LHCN-M2 (cell line): ENCODE measurements around the gene RRAS. TPM values are rescaled to one million over a fixed set of nuclear protein-coding genes. Genes with fewer than 3 reads are reported as not detected.

ENCODE experiments used
- DNase-seq: peaks from one replicate; pipeline ENCODE4 v3.0.0-alpha.2; 2012; ENCODE audit warnings: low read depth
- total RNA-seq: library from RNA; depleted of rRNA; stranded (reverse); fragments of >200 nt; gene quantifications from 2 replicates; pipeline ENCODE4 v1.2.3, GENCODE V29; 2014; rRNA removed

RRAS gene
- total RNA-seq, 1 experiment from 2014 or later = 61.3 TPM

DNA sequence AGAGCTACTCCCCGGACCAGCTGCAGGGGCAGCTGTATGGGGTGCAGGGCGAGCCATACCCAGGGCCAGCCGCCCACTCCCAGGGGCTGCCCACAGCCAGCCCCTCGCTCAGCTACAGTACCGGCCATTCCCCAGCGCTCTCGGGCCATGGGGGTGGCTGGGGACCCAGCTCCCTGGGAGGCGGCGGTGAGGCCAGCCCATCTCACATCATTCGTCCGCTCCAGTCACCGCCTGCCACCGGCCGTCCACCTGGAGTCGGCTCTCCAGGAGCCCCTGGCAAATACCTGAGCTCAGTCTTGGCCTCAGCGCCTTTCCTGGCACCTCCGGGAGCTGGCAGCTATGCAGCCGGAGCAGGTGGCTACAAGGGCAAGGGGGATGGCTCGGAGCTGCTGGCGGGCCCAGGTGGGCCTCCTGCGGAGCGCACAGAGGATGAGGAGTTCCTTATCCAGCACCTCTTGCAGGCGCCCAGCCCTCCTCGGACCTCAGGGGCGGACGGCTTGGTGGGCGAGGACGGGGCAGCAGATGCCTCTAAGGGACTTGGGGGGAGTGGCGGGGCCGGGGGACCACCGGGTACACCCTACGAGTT lies 44.0 kb downstream of the RRAS start:
- DNase-seq = no peak

GRCh38 chr19:49594993-49595818 lies 44.7 kb downstream of the RRAS start:
- no peak for DNase-seq

- DNase-seq = no peak
Observed at GRCh38 chr19:49594157-49594992, 45.6 kb downstream of the RRAS start.

DNA sequence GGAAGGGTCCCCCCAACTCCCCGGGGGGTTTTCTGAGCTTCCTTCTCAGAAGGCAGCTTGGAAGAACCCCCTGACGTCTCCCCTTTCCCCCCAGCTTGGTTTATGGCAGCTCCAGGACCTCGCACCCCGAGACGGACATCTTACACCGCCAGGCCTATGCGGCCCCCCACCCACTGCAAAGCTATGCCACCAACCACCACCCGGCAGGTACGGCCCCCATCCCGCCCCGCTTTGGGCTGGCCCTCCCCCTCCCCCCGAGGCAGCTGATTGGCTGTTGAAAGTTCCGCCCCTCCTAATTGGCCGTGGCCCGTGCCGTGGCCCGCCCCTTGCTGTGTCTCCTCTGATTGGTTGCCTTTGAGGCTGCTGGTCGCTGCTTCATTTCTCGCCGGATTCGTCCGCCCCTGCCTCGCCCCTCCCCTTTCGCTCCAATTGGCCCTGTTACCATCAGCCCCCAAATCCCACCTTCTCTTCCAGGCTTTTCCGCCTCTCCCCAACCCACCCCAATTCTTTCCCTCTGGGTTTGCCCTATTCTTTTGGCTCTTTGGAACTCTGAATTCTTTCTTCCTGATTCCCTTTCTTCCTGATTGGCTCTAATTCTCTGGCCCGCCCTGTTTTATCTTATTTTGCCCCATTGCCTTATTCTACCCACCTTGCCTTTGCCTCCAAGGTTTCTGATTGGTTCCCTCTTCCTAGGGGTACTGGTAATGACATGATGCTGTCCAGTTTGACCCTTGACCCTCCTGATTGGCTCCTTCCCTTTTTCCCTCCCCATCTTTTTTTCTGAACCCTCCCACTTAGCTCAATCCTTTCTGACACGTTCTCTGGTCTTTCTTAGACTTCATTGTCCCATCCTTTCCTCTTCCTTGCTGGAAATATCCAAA lies 46.5 kb downstream of the RRAS start:
- peak; percentile 84 for DNase-seq

DNA sequence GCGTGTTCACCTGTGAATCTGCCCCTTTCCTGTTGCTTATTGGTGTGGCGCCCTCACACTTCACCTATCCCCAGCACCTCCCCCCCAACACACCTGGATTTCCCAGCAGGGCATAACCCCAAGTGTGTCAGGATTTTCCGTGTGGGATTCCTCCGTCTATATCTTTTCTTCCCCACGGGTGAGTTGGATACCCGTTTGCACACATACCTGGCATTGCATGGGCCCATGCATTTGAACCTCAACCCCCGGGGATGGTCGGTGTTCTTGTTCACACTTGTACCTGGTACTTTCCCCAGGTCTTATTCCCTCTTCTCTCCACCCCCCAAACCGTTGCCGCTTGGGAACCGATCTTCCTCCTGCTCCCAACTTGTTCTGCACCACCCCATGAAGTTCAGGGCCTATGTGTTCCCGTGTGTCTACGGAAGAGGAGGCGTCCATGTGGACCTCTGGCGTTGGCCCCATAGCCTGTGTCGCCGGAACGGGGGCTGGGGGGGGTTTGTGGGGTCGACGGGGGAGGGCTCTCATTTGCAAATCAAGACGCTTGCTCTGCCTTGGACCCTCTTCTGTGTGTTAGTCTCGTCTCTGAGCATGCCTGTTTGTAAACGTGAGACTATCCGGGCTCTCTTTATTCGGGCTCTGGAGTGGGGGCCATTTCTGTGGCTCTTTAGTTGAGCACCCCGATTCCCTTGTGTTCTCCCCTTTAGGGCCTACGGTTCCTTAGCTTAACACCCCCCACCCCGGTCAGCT lies 47.3 kb downstream of the RRAS start:
- no peak for DNase-seq

GRCh38 chr19:49591731-49592485 lies 48.0 kb downstream of the RRAS start:
- peak; percentile 45 for DNase-seq

DNA sequence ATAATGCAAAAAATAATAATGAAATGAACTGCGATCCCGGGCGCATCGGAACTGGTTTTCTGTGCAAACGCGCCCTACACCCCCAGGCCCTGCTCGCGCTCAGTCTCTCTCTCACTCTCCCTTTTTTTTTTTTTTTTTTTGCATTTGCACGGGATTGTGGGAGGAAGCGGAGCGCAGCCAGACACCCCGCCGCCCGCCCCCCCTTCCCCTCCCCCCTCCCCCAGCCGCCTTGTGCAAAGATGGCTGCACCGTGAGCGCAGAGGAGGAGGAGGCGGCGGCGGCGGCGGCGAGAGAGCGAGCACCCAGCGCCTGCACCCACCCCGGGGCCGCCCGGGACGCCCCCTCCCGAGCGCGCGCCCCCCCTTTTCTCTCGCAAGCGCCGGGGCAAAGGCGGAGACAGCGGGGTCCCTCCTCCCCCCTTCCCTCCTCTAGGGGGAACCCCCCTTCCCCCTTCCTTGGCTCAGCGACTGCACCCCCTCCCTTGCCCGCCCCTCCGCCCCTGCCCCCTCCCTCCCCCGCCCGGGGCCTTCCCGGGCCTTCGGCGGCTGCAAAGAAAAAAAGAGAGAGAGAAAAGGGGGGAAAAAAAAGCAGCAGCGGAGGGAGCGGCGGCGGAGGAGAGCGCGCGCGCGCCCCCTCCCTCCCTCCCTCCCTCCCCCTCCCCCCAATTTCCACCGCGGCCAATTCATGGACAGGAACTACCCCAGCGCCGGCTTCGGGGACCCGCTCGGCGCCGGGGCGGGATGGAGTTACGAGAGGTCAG lies 48.8 kb downstream of the RRAS start, which contains the start of gene PRR12:
TSS of gene PRR12 (plus strand) at position 212 of the 760 bp plus-strand sequence. CDS start at position 685, 473 bp downstream.
- peak; percentile 71 for DNase-seq

GRCh38 chr19:49590071-49590970 lies 49.6 kb downstream of the RRAS start:
- DNase-seq = peak; percentile 96

- DNase-seq = no peak
Observed at GRCh38 chr19:49589502-49589905, 50.4 kb downstream of the RRAS start.

GRCh38 chr19:49588365-49589122 lies 51.4 kb downstream of the RRAS start:
- no peak for DNase-seq

DNA sequence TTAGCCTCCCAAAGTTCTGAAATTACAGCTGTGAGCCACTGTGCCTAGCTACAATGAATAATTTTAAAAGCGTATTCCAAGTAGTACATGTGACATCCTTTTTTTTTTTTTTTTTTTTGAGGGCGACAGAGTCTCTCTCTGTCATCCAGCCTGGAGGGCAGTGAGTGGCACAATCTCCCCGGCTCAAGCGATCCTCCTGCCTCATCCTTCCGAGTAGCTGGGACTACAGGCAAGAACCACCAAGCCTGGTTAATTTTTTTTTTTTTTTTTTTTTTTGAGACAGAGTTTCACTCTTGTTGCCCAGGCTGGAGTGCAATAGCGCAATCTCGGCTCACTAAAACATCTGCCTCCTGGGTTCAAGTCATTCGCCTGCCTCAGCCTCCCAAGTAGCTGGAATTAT lies 52.7 kb downstream of the RRAS start:
- no peak for DNase-seq

Other genes with a start within 250 kb of the RRAS start
- gene PTH2, start 216.7 kb downstream of the RRAS start, total RNA-seq = not detected in 2 replicates
- gene GFY, start 214.8 kb downstream of the RRAS start, total RNA-seq = not detected in 2 replicates
- gene SLC17A7, start 198.6 kb downstream of the RRAS start, total RNA-seq = 0.46 TPM in 1 of 2 replicates, not detected in the other
- gene PIH1D1, start 188.3 kb downstream of the RRAS start, total RNA-seq = 81.1 and 90.7 TPM in 2 replicates
- gene ALDH16A1, start 186.9 kb downstream of the RRAS start, total RNA-seq = 34.8 and 42.6 TPM in 2 replicates
- 2.6 and 4.6 TPM in 2 replicates for gene FLT3LG, start 165.9 kb downstream of the RRAS start, total RNA-seq
- gene RPL13A, start 152.5 kb downstream of the RRAS start, total RNA-seq = 1,577 and 2,027 TPM in 2 replicates
- gene RPS11, start 143.7 kb downstream of the RRAS start, total RNA-seq = 2,307 and 2,635 TPM in 2 replicates
- gene FCGRT, start 127.5 kb downstream of the RRAS start, total RNA-seq = 95.6 and 96.2 TPM in 2 replicates
- gene RCN3, start 112.1 kb downstream of the RRAS start, total RNA-seq = 234 and 287 TPM in 2 replicates
- 75.2 and 76.8 TPM in 2 replicates for gene NOSIP, start 59.6 kb downstream of the RRAS start, total RNA-seq
- gene PRRG2, start 58.8 kb downstream of the RRAS start, total RNA-seq = 0.29 and 0.38 TPM in 2 replicates
- 3.8 and 5.5 TPM in 2 replicates for gene PRR12, start 49.0 kb downstream of the RRAS start, total RNA-seq
- 23.9 and 24.8 TPM in 2 replicates for gene SCAF1, start 2.1 kb upstream of the RRAS start, total RNA-seq
- 55.0 and 62.7 TPM in 2 replicates for gene IRF3, start 25.7 kb upstream of the RRAS start, total RNA-seq
- 25.6 and 25.7 TPM in 2 replicates for gene BCL2L12, start 25.8 kb upstream of the RRAS start, total RNA-seq
- gene PRMT1, start 37.1 kb upstream of the RRAS start, total RNA-seq = 342 and 345 TPM in 2 replicates
- gene ADM5, start 49.5 kb upstream of the RRAS start, total RNA-seq = 1.2 TPM in 2 replicates
- gene CPT1C, start 51.0 kb upstream of the RRAS start, total RNA-seq = 0.90 and 2.5 TPM in 2 replicates
- gene TSKS, start 123.2 kb upstream of the RRAS start, total RNA-seq = not detected in 2 replicates
- 103 and 107 TPM in 2 replicates for gene AP2A1, start 126.9 kb upstream of the RRAS start, total RNA-seq
- 27.6 and 29.3 TPM in 2 replicates for gene FUZ, start 173.1 kb upstream of the RRAS start, total RNA-seq
- 19.0 and 23.1 TPM in 2 replicates for gene MED25, start 178.1 kb upstream of the RRAS start, total RNA-seq
- gene PTOV1, start 211.0 kb upstream of the RRAS start, total RNA-seq = 93.5 and 109 TPM in 2 replicates
- gene PNKP, start 227.4 kb upstream of the RRAS start, total RNA-seq = 51.3 and 51.6 TPM in 2 replicates
- 17.1 and 20.7 TPM in 2 replicates for gene AKT1S1, start 237.2 kb upstream of the RRAS start, total RNA-seq
- 7.5 and 9.8 TPM in 2 replicates for gene TBC1D17, start 237.6 kb upstream of the RRAS start, total RNA-seq